Aortic smooth muscle cell (primary cell): ENCODE results near the gene MSN. TPM values are rescaled to one million over a fixed set of nuclear protein-coding genes. Genes with fewer than 3 reads are reported as not detected.

ENCODE experiments used
- total RNA-seq: library from RNA; depleted of rRNA; stranded (reverse); fragments of >200 nt; gene quantifications from 2 replicates; pipeline ENCODE4 v1.2.3, GENCODE V29; 2014

Gene MSN
- total RNA-seq: 307 and 310 TPM in 2 replicates

GRCh38 chrX:65667503-65668376 is at the start of gene MSN:
Gene MSN (plus strand): TSS chrX:65667654. CDS start chrX:65667842, 188 bp downstream.

Other genes starting within 250 kb of the MSN start
- gene LAS1L, start 132.9 kb upstream of the MSN start, total RNA-seq: 19.8 and 26.4 TPM in 2 replicates